ENCODE results near the gene BRD4.

BRD4 gene

GRCh38 chr19:15330801-15331418 lies 1.4 kb downstream of the BRD4 start:
- Histone ChIP-seq H3K27me3 (ENCODE audit: control insufficient read depth, insufficient read depth, low read length) (no peaks in the 10 kb centered on the region), H3K9me3 (ENCODE audit: control insufficient read depth, insufficient read depth, low read length) (no peaks in the 10 kb centered on the region), H3K9ac (ENCODE audit: low read depth, low read length) (peak overlapping the region; percentile 92), H3K4me1 (ENCODE audit: control insufficient read depth, insufficient read depth, low read length) (peaks cover 16% of the 10 kb centered on the region), H3K36me3 (ENCODE audit: control insufficient read depth, insufficient read depth, low read length) (no peaks in the 10 kb centered on the region), H3K27ac (ENCODE audit: low read depth, low read length) (peak overlapping the region; percentile 96), H3K4me3 (ENCODE audit: low read depth, low read length) (peak overlapping the region; percentile 96)

DNA sequence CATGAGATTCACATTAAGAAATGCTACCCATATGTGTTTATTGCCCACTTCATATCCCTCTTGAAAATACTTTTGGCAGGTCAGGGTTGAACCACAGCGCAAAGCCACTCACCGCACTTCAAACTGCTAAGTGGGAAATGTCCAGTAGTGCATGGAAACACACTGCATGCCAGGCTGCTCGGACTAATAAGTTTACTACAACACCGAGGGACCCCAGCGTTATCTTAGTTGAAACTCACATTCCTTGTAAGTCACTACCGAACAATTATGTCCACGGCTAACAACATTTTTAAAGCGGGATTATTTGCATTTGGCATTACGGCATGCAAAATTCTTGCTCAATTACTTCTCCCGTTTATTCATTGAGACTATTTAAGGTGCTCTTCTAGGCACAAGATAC lies 4.0 kb downstream of the BRD4 start:
- H3K27me3 ChIP-seq (ENCODE audit: control insufficient read depth, insufficient read depth, low read length): no peaks in the 10 kb centered on the region
- peaks cover 32% of the 10 kb centered on the region for H3K4me1 ChIP-seq (ENCODE audit: control insufficient read depth, insufficient read depth, low read length)
- no peak overlapping the region for H3K27ac ChIP-seq (ENCODE audit: low read depth, low read length)
- H3K4me3 ChIP-seq (ENCODE audit: low read depth, low read length): no peak overlapping the region
- no peak overlapping the region for H3K9ac ChIP-seq (ENCODE audit: low read depth, low read length)
- H3K36me3 ChIP-seq (ENCODE audit: control insufficient read depth, insufficient read depth, low read length): no peaks in the 10 kb centered on the region
- no peaks in the 10 kb centered on the region for H3K9me3 ChIP-seq (ENCODE audit: control insufficient read depth, insufficient read depth, low read length)

- peaks cover 32% of the 10 kb centered on the region for H3K4me1 ChIP-seq (ENCODE audit: control insufficient read depth, insufficient read depth, low read length)
- no peaks in the 10 kb centered on the region for H3K27me3 ChIP-seq (ENCODE audit: control insufficient read depth, insufficient read depth, low read length)
- H3K36me3 ChIP-seq (ENCODE audit: control insufficient read depth, insufficient read depth, low read length): no peaks in the 10 kb centered on the region
- H3K9me3 ChIP-seq (ENCODE audit: control insufficient read depth, insufficient read depth, low read length): no peaks in the 10 kb centered on the region
- H3K27ac ChIP-seq (ENCODE audit: low read depth, low read length): no peak overlapping the region
- no peak overlapping the region for H3K9ac ChIP-seq (ENCODE audit: low read depth, low read length)
- H3K4me3 ChIP-seq (ENCODE audit: low read depth, low read length): no peak overlapping the region
These were observed 7.4 kb downstream of the BRD4 start for GRCh38 chr19:15324791-15325519.

- Histone ChIP-seq H3K27me3 (ENCODE audit: control insufficient read depth, insufficient read depth, low read length) (no peaks in the 10 kb centered on the region), H3K9ac (ENCODE audit: low read depth, low read length) (no peak overlapping the region), H3K4me1 (ENCODE audit: control insufficient read depth, insufficient read depth, low read length) (peaks cover 32% of the 10 kb centered on the region), H3K36me3 (ENCODE audit: control insufficient read depth, insufficient read depth, low read length) (no peaks in the 10 kb centered on the region), H3K9me3 (ENCODE audit: control insufficient read depth, insufficient read depth, low read length) (no peaks in the 10 kb centered on the region), H3K27ac (ENCODE audit: low read depth, low read length) (no peak overlapping the region), H3K4me3 (ENCODE audit: low read depth, low read length) (no peak overlapping the region)
These were observed 8.7 kb downstream of the BRD4 start for GRCh38 chr19:15323496-15324235.

DNA sequence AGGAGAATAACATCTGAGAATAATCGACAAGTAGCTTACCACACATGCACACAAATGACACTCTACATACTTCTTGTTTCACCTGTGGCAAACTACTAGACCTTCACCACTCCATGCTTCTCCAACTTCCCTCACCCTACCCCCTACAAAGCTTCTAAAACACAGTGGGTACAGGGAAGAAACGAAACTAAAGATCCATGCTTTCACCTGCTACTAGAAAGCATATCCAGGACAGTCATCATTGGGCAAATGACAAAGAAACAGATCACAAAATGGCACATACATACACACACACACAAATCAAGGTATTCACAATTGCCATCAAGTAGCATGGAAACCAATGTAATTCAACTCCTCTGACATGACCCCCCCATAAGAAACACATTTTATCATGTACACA lies 10.6 kb downstream of the BRD4 start:
- Histone ChIP-seq H3K27ac (ENCODE audit: low read depth, low read length) (no peak overlapping the region), H3K9me3 (ENCODE audit: control insufficient read depth, insufficient read depth, low read length) (no peaks in the 10 kb centered on the region), H3K9ac (ENCODE audit: low read depth, low read length) (no peak overlapping the region), H3K4me1 (ENCODE audit: control insufficient read depth, insufficient read depth, low read length) (peaks cover 40% of the 10 kb centered on the region), H3K36me3 (ENCODE audit: control insufficient read depth, insufficient read depth, low read length) (no peaks in the 10 kb centered on the region), H3K4me3 (ENCODE audit: low read depth, low read length) (no peak overlapping the region), H3K27me3 (ENCODE audit: control insufficient read depth, insufficient read depth, low read length) (no peaks in the 10 kb centered on the region)

DNA sequence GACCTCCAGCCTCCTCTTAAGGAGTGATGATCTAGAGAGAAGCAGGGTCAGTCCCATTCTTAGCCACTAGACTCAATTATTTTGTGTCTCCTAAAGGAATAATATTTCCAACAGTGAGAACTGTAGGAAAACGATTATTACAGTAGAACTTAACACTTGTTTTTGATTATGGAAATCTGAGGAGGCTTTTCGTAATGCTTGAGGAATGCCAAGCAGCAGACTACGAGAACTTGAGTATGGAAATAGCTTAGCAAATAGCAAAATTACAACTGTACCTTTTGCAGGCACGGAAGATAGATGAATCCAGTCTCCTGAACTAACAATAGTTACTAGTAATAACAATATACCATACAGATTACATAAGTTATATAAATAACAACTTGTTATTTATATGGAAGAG lies 12.2 kb downstream of the BRD4 start:
- Histone ChIP-seq H3K4me1 (ENCODE audit: control insufficient read depth, insufficient read depth, low read length) (peaks cover 38% of the 10 kb centered on the region), H3K27me3 (ENCODE audit: control insufficient read depth, insufficient read depth, low read length) (no peaks in the 10 kb centered on the region), H3K27ac (ENCODE audit: low read depth, low read length) (no peak overlapping the region)

DNA sequence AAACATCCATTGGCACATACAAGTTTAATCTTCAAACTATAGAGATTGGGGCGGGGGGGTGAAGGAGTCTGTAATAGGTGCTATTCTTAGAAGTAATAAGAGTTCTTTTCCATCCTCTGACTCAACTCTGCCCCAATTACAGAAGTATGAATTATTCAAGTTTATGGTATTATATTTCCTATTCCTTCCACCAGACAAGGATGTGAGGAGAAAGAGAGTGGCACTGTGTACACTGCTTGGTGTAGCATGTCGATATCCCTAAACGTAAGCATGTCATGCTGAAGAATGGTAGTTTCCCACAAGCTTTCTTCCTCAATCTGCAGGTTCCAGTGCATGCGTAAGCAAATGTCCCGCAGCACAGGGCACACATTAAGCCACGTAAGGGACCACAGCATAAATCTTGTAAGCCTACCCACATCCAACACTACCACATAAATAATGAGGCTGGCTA lies 14.1 kb downstream of the BRD4 start:
- no peaks in the 10 kb centered on the region for H3K9me3 ChIP-seq (ENCODE audit: control insufficient read depth, insufficient read depth, low read length)
- no peaks in the 10 kb centered on the region for H3K36me3 ChIP-seq (ENCODE audit: control insufficient read depth, insufficient read depth, low read length)
- peak overlapping the region; percentile 18 for H3K27ac ChIP-seq (ENCODE audit: low read depth, low read length)
- H3K4me1 ChIP-seq (ENCODE audit: control insufficient read depth, insufficient read depth, low read length): peaks cover 24% of the 10 kb centered on the region
- H3K4me3 ChIP-seq (ENCODE audit: low read depth, low read length): peak overlapping the region; percentile 21; the same call in 1 of the 2 replicates
- no peak overlapping the region for H3K9ac ChIP-seq (ENCODE audit: low read depth, low read length)
- H3K27me3 ChIP-seq (ENCODE audit: control insufficient read depth, insufficient read depth, low read length): no peaks in the 10 kb centered on the region

More for the DNA sequence above, 12.2 kb downstream of the BRD4 start:
- no peaks in the 10 kb centered on the region for H3K9me3 ChIP-seq (ENCODE audit: control insufficient read depth, insufficient read depth, low read length)
- no peak overlapping the region for H3K9ac ChIP-seq (ENCODE audit: low read depth, low read length)
- H3K36me3 ChIP-seq (ENCODE audit: control insufficient read depth, insufficient read depth, low read length): no peaks in the 10 kb centered on the region
- no peak overlapping the region for H3K4me3 ChIP-seq (ENCODE audit: low read depth, low read length)

DNA sequence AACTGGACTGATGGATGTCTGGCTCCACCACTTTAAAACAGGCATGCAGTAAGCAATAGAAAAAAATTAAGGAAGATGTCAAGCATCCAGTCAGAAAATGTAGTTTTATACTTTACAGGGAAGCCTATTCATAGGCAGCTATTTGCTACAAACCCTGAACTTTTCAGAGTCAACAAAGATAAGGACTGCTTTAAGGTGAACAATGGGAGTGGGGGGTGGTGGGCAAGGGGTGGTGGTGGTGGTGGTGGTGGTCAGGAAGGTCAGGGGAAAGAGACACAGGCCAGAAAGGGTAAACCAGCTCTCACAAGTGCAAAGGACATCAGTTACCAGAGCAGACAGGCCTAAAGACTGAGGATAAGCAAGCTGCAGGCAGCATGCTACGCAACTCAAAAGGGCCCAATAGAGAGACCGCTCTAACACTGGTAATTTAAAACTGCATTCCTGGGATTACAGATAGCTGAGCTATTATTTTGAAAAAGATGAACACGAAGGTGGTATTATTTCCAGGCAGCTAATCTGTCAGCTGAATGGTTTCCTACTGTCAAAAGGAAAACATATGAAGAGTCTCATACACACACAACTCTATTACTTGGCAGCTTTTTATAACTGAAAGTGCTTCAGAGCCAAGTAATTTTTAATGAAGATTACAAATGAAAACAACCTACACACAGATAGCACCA lies 14.8 kb downstream of the BRD4 start:
- Histone ChIP-seq H3K27ac (ENCODE audit: low read depth, low read length) (peak overlapping the region; percentile 18), H3K9ac (ENCODE audit: low read depth, low read length) (no peak overlapping the region), H3K4me1 (ENCODE audit: control insufficient read depth, insufficient read depth, low read length) (peaks cover 24% of the 10 kb centered on the region)

DNA sequence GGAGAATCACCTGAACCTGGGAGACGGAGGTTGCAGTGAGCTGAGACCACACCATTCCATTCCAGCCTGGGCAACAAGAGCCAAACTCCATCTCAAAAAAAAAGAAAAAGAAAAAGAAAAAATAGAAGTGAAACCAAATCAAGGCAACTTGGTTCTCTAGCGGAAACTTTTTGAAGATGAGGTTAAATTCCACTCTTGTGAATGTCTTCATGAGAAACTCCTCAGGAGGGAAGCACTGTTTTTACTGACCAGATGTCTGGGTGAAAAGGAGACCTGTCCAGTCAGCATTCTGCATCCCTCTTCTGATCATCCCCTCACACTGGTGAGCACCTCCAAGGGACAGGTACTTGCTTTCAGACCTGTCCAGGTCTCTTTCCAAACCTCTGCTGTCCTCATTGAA lies 15.8 kb downstream of the BRD4 start:
- no peaks in the 10 kb centered on the region for H3K9me3 ChIP-seq (ENCODE audit: control insufficient read depth, insufficient read depth, low read length)
- no peaks in the 10 kb centered on the region for H3K27me3 ChIP-seq (ENCODE audit: control insufficient read depth, insufficient read depth, low read length)
- H3K36me3 ChIP-seq (ENCODE audit: control insufficient read depth, insufficient read depth, low read length): no peaks in the 10 kb centered on the region
- H3K4me3 ChIP-seq (ENCODE audit: low read depth, low read length): no peak overlapping the region
- H3K9ac ChIP-seq (ENCODE audit: low read depth, low read length): no peak overlapping the region
- H3K4me1 ChIP-seq (ENCODE audit: control insufficient read depth, insufficient read depth, low read length): peaks cover 20% of the 10 kb centered on the region
- H3K27ac ChIP-seq (ENCODE audit: low read depth, low read length): no peak overlapping the region

More for the DNA sequence above, 14.8 kb downstream of the BRD4 start:
- Histone ChIP-seq H3K9me3 (ENCODE audit: control insufficient read depth, insufficient read depth, low read length) (no peaks in the 10 kb centered on the region), H3K4me3 (ENCODE audit: low read depth, low read length) (peak overlapping the region; percentile 21; the same call in 1 of the 2 replicates), H3K27me3 (ENCODE audit: control insufficient read depth, insufficient read depth, low read length) (no peaks in the 10 kb centered on the region), H3K36me3 (ENCODE audit: control insufficient read depth, insufficient read depth, low read length) (no peaks in the 10 kb centered on the region)

GRCh38 chr19:15315101-15315500 lies 17.2 kb downstream of the BRD4 start:
- H3K9me3 ChIP-seq (ENCODE audit: control insufficient read depth, insufficient read depth, low read length): no peaks in the 10 kb centered on the region
- no peak overlapping the region for H3K27ac ChIP-seq (ENCODE audit: low read depth, low read length)
- H3K4me3 ChIP-seq (ENCODE audit: low read depth, low read length): no peak overlapping the region
- H3K27me3 ChIP-seq (ENCODE audit: control insufficient read depth, insufficient read depth, low read length): no peaks in the 10 kb centered on the region
- H3K36me3 ChIP-seq (ENCODE audit: control insufficient read depth, insufficient read depth, low read length): no peaks in the 10 kb centered on the region
- H3K4me1 ChIP-seq (ENCODE audit: control insufficient read depth, insufficient read depth, low read length): peaks cover 20% of the 10 kb centered on the region
- no peak overlapping the region for H3K9ac ChIP-seq (ENCODE audit: low read depth, low read length)
